Hepatocyte (in vitro differentiated cells): Measurements from ENCODE around the gene TMPRSS4. TPM values are rescaled to one million over a fixed set of nuclear protein-coding genes. Genes with fewer than 3 reads are reported as not detected.

Experiments
- DNase-seq: peaks from one replicate; pipeline ENCODE4 v3.0.0-alpha.2; 2016; ENCODE audit warnings: low spot score
- H2AFZ ChIP-seq: fragments of 200-600 bp; sonication (generic); 2 replicates; pipeline ENCODE4 v1.6.0; 2016; ENCODE audit warnings: antibody characterized with exemption, mild to moderate bottlenecking
- H3K27ac ChIP-seq: fragments of 200-600 bp; sonication (generic); 2 replicates; pipeline ENCODE4 v1.5.1; 2016; ENCODE audit warnings: mild to moderate bottlenecking
- H3K27me3 ChIP-seq: fragments of 200-600 bp; sonication (generic); 2 replicates; pipeline ENCODE4 v1.6.1; 2016
- H3K36me3 ChIP-seq: fragments of 200-600 bp; sonication (generic); replicated peaks from 2 replicates; pipeline ENCODE4 v1.5.1; 2016; ENCODE audit warnings: low read depth; ENCODE audit not compliant: insufficient read depth
- H3K4me1 ChIP-seq: fragments of 200-600 bp; sonication (generic); 2 replicates; pipeline ENCODE4 v1.5.1; 2016; ENCODE audit warnings: mild to moderate bottlenecking, moderate library complexity; ENCODE audit not compliant: insufficient read depth
- H3K4me2 ChIP-seq: fragments of 200-600 bp; sonication (generic); 2 replicates; pipeline ENCODE4 v1.6.0; 2016
- H3K4me3 ChIP-seq: fragments of 200-600 bp; sonication (generic); 2 replicates; pipeline ENCODE4 v1.5.1; 2016; ENCODE audit warnings: mild to moderate bottlenecking
- H3K79me2 ChIP-seq: fragments of 200-600 bp; sonication (generic); 2 replicates; pipeline ENCODE4 v1.6.0; 2017; ENCODE audit warnings: mild to moderate bottlenecking
- H3K9me2 ChIP-seq: fragments of 200-600 bp; sonication (generic); replicated peaks from 2 replicates; pipeline ENCODE4 v1.6.0; 2017; ENCODE audit warnings: mild to moderate bottlenecking; ENCODE audit not compliant: insufficient read depth
- H3K9me3 ChIP-seq: fragments of 200-600 bp; sonication (generic); 2 replicates; pipeline ENCODE4 v1.5.1; 2016; ENCODE audit warnings: low read depth, mild to moderate bottlenecking
- H4K20me1 ChIP-seq: fragments of 200-600 bp; sonication (generic); 2 replicates; pipeline ENCODE4 v1.6.0; 2016; ENCODE audit warnings: mild to moderate bottlenecking; ENCODE audit not compliant: insufficient read depth, poor library complexity, severe bottlenecking
- EZH2 ChIP-seq: fragments of 200-600 bp; sonication (generic); IDR thresholded peaks from 2 replicates; pipeline ENCODE4 v1.6.1; 2016; ENCODE audit warnings: antibody characterized with exemption, mild to moderate bottlenecking, borderline replicate concordance
- EZH2phosphoT487 ChIP-seq: fragments of 200-600 bp; sonication (generic); IDR thresholded peaks from one replicate; pipeline ENCODE4 v1.6.1; 2018; ENCODE audit warnings: antibody characterized with exemption, mild to moderate bottlenecking, low read depth, moderate library complexity; ENCODE audit not compliant: unreplicated experiment, severe bottlenecking
- WGBS: methylation state at CpG from one replicate; pipeline ENCODE4 v1.1.6; 2016; ENCODE audit warnings: low lambda C conversion rate; ENCODE audit errors: missing lambda C conversion rate; 5-methylcytosine and 5-hydroxymethylcytosine counted together
- polyA plus RNA-seq: library from polyadenylated mRNA; unstranded; fragments of >200 nt; fragmentation: Nextera tagmentation; extraction: Ambion mirVana; gene quantifications from 2 replicates; pipeline ENCODE4 v1.2.1, GENCODE V29; 2016
- total RNA-seq: library from RNA; depleted of rRNA; stranded (reverse); fragments of >200 nt; gene quantifications from 2 replicates; pipeline ENCODE4 v1.2.3, GENCODE V29; 2014
- TF ChIP-seq, protein P1 (sequence below): fragments of 200-600 bp; sonication (generic); IDR thresholded peaks from 2 replicates; pipeline ENCODE4 v1.5.1; 2016; ENCODE audit warnings: antibody characterized with exemption, mild to moderate bottlenecking; ENCODE audit not compliant: poor library complexity

The TMPRSS4 gene
- total and polyA plus RNA-seq, 2 experiments from 2014 or later, result 10.9 to 16.2 TPM

DNA sequence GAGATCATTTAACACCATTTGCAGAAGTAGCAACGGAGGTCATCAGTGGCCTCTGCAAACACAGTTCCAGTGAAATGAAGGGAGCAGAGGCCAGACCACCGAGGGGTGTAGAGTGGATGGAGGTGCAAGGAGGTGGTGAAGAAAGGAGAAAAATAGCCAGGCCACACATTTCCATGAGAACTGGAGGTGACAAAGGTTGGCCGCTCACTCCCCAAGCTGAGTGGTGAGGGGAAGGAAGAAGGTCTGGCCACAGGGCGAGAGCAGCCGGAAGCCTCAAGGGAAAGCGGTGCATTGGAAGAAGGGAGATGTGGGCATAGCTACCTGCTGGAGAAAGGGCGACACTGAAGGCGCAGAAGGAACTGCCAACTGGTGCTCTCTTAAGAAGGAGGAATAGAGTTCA is 20.1 kb upstream of the TMPRSS4 start:
- Histone ChIP-seq H3K4me3 (no peak overlapping the region), H3K9me2 (no peaks in the 10 kb centered on the region), H3K4me2 (no peak overlapping the region), H4K20me1 (no peaks in the 10 kb centered on the region), H3K79me2 (no peaks in the 10 kb centered on the region), H3K27me3 (no peaks in the 10 kb centered on the region), H2AFZ (no peak overlapping the region), H3K27ac (no peak overlapping the region), H3K4me1 (no peaks in the 10 kb centered on the region), H3K9me3 (no peaks in the 10 kb centered on the region), H3K36me3 (no peaks in the 10 kb centered on the region)
- DNase-seq, result no peak
- 92% methylated on average over 8 of the region's 8 CpGs for WGBS
- TF ChIP-seq EZH2phosphoT487 (no peak), EZH2 (no peak)
- TF ChIP-seq, protein P1, sequence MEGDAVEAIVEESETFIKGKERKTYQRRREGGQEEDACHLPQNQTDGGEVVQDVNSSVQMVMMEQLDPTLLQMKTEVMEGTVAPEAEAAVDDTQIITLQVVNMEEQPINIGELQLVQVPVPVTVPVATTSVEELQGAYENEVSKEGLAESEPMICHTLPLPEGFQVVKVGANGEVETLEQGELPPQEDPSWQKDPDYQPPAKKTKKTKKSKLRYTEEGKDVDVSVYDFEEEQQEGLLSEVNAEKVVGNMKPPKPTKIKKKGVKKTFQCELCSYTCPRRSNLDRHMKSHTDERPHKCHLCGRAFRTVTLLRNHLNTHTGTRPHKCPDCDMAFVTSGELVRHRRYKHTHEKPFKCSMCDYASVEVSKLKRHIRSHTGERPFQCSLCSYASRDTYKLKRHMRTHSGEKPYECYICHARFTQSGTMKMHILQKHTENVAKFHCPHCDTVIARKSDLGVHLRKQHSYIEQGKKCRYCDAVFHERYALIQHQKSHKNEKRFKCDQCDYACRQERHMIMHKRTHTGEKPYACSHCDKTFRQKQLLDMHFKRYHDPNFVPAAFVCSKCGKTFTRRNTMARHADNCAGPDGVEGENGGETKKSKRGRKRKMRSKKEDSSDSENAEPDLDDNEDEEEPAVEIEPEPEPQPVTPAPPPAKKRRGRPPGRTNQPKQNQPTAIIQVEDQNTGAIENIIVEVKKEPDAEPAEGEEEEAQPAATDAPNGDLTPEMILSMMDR, result no peak

GRCh38 chr11:118057251-118058145 is 19.4 kb upstream of the TMPRSS4 start:
- DNase-seq, result no peak
- Histone ChIP-seq H2AFZ (no peak overlapping the region), H3K36me3 (no peaks in the 10 kb centered on the region), H3K79me2 (no peaks in the 10 kb centered on the region), H3K4me3 (no peak overlapping the region), H3K9me3 (no peaks in the 10 kb centered on the region), H3K4me2 (no peak overlapping the region), H3K27me3 (no peaks in the 10 kb centered on the region), H3K4me1 (no peaks in the 10 kb centered on the region), H3K9me2 (no peaks in the 10 kb centered on the region), H3K27ac (no peak overlapping the region), H4K20me1 (no peaks in the 10 kb centered on the region)
- 75% methylated on average over 14 of the region's 14 CpGs for WGBS
- no peak for TF ChIP-seq EZH2
- TF ChIP-seq, protein P1, result no peak
- TF ChIP-seq EZH2phosphoT487, result no peak

DNA sequence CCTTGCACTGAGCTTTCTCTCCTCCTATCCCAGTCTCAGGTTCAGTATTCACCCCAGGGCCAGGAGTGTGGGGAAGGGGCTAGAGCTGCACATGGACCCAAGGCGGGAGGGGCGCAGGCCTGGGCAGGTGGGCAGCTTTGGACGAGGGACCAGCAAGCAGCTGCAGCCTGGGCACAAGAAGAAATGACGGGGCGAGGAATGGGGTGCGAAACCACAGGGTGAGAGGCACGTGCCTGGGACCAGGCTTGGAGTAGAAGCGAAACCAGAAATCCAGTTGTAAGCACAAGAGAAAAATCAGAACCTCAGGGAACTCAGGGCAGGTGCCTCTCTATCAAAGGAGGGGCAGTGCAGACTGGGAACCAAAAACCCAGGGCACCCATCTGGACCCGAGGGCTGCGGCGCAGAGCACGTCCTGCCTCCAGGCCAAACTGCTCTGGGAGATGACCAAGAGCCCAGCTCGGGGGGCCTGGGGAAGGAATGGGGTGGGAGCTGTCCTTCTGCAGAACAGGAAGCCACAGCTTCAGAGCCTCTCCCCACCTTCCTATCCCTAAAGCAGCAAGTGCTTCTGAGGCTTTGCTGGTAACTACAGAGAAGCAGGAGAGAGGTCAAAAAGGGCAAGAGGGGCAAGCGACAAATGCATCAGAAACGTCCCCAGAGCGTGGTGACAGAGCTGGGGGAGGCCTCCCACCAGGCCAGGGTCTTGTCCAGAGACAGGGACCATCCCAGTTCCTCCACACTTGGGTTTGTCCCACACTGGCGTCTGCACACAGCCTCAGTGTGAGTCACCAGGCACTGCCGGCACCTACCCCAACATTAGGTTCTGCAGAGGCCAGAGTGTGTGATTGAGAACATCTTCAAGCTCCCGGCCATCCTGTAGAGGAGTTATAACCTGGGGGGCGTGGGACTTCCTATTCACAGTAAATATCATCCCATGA is 18.3 kb upstream of the TMPRSS4 start:
- Histone ChIP-seq H3K79me2 (no peaks in the 10 kb centered on the region), H3K27me3 (peaks cover 3% of the 10 kb centered on the region), H3K36me3 (no peaks in the 10 kb centered on the region), H3K4me3 (no peak overlapping the region), H3K27ac (no peak overlapping the region), H3K9me2 (no peaks in the 10 kb centered on the region), H4K20me1 (no peaks in the 10 kb centered on the region), H3K4me2 (no peak overlapping the region), H2AFZ (no peak overlapping the region), H3K4me1 (no peaks in the 10 kb centered on the region), H3K9me3 (no peaks in the 10 kb centered on the region)
- DNase-seq, result no peak
- no peak for TF ChIP-seq EZH2
- no peak for TF ChIP-seq EZH2phosphoT487
- TF ChIP-seq, protein P1, result no peak
- WGBS, result 86% methylated on average over 18 of the region's 20 CpGs
